Activated T-helper 9 cell treated with anti-CD3 and anti-CD28 coated beads, Interleukin-2, amount 50 U/mL, for 16 hours (primary cell): ENCODE measurements around the gene AGPAT3.

ENCODE experiments used
- DNase-seq: peaks from one replicate; pipeline ENCODE4 v3.0.0-alpha.2; 2020; ENCODE audit warnings: low read depth

The AGPAT3 gene

DNA sequence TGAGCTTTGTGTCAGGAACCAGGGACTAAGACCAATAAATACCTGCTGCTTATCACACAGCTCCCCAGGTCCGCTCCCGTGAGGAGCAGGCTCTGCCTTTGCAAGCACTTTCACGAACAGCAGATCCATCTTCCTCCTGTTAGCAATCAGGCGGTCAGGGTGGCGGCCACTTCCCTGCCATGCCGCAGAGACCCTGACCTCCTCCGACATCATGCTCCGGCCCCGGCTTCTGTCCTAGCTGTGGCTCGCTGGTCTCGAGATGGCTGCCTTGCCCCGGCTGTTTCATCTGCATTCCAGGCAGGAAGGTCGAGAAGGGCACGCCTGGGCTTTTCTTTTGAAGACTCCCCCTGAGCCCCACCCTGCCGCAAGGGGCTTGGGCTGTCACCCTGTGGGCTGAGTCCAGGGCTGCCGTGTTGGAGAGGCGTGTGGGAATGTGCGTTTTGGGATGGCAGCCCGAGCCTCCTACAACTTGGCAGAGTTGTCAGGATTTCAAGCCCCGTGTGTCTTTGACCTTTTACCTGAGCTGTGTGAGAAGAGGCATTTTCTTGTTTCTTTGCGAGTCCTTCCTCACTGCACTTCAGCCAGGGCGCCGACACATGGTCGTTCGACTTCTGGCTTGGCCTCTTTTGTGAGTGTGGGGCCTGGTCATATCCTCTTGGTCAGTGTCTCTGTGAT, 59.5 kb downstream of the AGPAT3 start:
- no peak for DNase-seq

DNA sequence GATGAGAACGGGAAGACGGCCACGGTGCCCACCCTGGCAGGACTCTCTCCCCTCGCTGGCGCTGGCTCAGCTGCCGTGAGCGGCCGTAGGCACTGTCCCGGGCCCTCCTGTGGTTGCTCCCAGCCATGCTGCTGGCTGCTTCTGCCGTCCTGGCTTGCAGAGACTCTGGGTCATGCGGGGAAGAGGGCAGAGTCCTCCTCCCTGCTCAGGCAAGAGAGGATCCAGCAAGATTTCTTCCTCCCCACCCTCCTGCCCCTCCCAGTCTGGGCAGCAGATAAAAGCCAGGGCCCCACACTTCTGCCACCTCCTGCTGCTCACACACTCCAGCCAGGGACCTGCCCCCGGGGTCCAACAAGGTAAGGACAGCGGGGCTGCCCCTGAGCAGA, 60.1 kb downstream of the AGPAT3 start:
- DNase-seq = no peak

DNA sequence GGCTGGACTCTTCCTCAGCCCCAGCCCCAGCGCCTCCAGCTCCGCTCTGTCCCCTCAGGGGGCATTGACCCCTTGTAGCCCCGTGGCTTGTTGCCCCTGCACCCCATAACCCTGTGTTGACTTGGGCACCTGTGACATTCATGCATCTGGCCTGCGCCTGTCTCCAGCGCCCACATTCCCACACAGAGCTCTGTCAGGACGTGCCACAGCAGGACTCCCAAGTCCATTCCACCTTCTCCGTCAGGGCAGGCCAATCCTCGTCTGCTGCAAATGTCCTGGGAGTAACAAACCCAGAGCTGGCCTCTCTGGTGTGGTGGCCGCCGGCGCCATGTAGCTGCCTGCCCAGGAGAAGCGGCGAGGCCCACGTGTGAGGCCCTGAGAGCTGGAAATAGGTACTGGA, 60.6 kb downstream of the AGPAT3 start:
- DNase-seq = no peak

DNA sequence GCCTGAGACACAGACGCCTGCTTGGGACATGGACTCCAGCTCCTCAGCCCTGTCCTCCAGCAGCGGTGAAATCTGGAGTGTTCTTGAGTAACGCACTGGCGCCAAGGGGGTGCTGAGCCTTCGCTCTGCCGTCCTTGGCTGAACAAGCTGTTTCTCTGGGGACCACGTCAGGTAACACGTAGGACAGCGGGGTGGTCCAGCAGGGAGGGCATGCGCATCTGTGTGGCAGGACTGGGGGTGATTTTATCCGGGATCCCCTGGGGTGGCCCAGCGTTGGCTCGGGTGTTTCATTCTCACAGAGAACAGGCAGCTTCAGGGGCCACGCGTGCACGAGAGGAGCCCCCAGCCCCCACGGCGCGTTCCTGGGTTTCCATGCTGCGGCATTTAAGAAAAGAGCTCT, 61.2 kb downstream of the AGPAT3 start:
- DNase-seq = no peak

DNA sequence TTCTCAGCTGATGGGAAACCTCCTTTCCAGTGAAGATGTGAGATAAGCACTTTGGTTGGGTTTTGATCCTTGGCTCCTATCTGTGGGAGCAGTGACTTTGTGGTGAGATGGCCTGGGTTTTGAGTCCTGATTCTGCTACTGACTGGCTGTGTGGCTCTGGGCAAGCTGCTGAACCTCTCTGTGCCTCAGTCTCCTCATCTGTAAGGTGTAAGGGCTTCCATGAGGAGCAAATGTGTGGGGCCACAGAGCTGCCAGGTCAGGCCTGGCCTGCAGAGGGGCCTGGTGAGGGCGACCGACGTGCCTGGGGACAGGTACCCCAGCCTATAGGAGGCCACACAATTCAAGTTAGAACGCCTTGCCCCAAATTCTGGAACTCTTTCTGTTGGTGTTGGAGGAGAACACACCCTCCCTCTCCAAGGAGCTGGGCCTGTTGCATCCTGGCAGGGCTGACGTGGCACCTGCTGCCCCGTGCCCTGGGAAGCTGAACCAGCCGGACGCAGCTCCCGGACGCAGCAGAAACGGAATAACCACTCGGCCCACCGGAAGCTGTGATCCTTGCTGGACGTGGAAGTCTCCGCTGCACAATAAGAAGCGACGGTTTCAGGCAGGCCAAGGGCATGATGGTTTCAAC, 62.7 kb downstream of the AGPAT3 start:
- DNase-seq = no peak

DNA sequence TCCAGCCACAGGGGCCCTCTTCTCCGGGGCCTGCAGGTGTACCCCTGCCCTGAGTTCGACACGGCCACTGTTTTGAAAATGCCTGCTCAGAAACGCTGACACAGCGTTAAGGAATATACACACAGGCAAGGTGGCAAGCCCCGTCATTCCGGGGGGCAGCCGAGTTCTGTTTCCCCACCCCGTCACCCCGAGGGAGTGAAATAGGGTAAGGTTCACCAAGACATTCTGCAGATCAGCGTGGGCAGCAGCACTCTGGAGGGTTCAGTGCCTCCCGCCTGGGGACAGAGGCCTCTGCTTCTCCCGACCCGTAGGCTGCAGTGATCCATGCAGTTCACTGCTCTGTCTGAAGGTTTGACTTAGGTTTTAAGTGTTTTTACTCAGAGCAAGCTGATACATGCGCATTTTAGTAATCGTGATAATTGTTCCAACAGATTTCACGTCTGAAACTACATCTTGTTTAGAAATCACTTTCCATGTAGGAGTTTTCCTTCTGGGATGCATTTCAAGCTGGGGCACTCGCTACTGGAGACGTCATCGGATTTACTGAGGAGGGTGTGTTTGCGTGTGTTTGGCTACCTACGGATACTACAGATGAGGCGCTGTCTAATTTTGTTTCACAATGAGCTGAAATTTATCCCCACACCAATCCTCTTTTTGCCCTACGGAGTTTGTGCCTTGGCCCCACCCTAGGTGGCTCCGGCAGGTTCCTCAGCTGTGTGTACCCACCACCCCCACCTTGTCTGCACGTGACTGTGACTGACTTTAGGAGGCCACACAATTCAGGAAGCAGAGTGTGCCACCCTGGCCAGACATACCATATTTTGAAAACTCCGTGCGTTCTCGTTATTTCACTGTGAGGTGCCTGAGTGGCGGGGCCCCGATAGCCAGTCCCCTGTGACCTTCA, 63.5 kb downstream of the AGPAT3 start:
- no peak for DNase-seq

DNA sequence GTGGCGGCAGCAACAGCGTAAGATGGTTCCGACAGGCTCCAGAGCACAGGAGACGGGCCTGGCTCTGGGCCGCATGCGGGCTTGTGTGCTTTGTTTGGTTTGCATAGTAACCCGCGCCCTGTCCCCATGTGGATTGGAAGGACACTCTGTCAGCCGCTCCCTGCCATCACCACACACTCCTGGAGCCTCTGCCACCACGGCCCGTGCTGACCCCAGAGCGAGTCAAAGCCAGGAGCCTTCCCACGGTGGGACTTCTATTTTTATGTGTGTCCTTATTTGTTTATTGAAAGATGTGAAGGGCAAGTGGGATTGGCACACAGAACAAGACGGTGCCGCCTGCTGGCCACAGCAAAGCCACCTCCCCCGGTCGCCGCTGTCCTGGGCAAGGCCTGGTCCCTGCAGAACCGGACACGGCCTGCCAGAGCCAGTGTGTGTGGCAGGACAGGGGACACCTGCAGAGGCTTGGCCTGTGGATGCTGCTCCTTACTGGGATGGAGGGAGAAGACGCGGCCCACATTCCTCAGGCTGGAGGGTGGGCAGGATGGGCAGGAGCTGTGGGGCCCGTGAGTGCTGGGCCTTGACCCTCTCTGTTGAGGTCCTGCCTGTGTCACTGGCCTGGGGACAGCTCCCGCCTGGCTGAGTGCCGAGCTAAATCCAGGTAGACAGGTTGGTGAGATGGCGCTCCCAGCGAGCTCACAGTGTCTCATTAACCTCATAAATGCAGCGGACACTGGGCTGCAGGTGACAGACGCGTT, 64.4 kb downstream of the AGPAT3 start:
- no peak for DNase-seq

DNA sequence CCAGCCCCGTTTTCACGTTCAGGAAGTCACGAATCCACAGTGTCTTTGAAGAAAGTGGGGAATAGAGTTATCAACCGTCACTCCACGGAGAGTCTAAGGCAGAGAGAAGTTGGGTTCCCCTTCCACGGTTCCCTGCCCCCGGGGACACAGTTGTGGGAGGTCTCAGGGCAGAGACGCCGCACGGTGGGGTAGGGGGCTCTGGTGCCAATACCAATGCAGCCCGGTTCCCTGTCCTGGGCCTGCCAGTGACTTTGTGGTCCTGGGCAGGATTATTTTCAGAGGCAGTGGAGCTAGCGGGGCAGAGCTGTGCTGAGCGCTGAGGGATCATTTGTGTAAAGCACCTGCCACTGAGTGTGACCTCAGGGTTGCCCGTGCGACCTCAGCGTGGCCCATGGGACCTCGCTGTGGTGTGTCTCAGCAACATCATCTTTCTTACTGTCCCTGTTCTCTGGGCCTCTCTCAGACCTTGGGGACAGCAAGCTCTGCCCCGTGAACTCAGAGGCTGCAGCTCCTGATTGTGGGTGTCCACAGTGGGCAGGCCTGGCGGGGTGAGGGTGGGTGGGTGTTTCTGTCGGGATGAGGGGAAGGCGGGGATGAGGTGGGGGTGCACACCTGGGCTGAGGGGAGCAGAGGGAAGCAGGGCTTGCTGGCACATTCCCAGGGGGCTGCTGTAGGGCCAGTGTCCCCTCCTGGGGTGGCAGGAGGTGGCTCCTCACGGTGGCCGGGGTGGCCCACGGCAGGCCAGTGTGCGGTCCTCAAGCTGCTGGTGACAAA, 65.2 kb downstream of the AGPAT3 start:
- DNase-seq = no peak

DNA sequence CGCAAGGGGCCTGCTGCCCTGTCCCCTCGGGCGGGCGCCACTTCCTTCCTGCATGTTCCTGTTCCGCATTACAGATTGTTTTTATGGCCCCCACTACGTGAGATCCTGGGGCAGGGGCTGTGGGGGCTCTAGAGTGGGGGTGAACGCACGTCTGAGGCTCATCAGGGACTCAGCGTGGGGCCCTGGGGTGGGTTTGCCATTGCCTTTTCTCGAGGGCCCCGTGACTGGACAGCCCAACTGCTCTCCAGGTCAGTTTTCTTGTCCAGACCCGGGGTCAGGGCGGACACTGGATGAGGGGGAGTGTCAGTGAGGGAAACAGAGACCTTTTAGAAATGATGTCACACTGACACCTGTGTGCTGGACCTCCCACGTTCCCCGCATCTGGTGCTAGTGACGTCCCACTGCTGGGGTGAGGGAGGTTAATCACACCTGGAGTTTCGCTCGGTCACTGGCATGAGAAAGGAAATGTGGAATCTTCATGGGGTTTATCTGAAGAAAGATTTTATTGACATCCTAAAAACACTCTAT, 65.9 kb downstream of the AGPAT3 start:
- no peak for DNase-seq

DNA sequence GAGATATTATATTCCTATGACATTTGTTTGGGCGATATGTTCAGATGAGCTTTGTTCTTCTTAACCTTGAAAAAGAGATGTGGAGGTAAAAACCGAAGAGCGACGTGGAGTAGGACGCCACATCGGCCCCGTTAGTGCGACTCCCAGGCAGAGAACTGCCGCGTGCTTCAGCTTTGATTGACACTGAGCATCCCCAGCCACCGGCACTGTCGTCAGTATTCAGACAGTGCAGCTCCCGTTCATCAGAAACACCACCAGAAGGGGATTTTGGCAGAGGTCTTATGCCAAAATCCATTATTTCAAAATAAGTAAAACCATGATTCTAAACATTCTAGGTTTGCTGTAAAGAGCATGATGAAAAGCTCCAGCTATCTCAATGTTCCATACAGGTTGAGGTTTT, 66.5 kb downstream of the AGPAT3 start:
- DNase-seq = no peak

DNA sequence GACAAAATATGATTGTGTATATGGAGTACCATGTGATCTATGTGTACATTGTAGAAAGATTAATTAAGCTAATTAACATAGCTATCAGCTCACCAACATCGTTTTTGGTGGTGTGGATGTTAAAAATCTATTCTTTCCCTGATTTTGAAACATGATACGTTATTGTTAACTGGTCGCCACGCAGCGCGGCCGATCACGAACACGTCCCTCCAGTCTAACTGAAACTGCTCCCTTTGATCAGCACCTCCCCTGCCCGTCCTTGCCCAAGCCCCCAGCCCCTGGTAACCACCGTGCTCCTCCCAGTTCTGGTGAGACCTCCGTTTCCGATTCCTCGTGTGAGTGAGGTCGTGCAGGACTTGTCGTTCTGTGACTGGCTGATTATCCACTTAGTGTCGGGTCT, 67.0 kb downstream of the AGPAT3 start:
- DNase-seq = no peak

DNA sequence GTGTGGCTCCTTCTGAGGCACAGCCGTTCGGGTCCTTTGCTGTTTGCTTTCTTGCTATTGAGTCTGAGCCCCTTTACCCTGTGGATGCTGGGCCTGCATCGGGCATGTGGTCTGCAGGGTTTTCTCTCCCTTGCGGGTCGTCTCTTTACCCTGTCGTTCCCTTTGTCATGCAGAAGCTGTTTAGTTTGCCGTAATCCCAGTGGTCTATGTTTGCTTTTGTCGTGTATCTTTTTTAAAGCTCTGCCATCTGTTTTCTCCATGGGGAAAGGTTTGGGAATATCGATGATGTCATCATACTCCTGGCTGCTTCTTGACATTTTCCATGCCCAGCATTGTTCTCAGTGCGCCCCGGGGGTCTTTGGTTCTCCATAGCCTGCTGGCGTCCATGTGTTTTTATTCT, 68.2 kb downstream of the AGPAT3 start:
- no peak for DNase-seq

DNA sequence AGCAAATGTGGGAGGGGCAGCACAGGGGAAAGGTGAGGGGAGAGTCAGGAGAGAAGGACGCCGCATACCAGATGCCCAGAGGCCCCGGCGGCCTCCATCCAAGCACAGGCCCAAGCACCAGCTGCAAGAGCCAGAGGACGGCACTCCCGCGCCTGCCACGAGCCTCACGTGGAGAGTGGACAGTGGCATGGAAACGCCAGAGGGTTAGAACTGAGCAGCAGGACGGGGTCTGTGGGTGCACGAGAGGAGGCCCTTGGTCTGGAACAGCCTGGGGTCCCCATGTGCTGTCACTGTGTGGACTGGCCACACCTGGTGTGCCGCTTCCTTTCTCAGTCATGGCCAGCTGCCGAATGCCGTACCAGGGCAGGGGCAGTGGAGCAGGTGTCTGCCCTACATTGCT, 68.7 kb downstream of the AGPAT3 start:
- DNase-seq = no peak

DNA sequence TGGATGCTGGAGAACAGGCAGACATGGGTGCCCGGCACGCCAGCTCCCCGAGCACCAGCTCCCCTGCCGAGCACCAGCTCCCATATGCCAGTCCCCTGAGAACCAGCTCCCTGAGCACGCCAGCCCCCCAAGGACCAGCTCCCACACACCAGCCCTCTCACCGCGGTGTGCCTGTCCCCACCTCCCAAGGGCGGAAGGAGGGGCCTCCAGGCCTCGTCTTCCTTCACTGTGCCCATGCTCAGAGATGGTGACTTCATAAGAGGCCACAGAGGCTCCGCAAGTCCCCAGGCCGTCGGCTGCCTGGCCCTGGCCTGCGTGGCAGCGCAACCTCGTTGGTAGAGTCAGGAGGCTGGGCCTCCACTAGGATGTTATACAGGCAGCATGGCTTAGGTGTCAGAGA, 69.1 kb downstream of the AGPAT3 start:
- no peak for DNase-seq

DNA sequence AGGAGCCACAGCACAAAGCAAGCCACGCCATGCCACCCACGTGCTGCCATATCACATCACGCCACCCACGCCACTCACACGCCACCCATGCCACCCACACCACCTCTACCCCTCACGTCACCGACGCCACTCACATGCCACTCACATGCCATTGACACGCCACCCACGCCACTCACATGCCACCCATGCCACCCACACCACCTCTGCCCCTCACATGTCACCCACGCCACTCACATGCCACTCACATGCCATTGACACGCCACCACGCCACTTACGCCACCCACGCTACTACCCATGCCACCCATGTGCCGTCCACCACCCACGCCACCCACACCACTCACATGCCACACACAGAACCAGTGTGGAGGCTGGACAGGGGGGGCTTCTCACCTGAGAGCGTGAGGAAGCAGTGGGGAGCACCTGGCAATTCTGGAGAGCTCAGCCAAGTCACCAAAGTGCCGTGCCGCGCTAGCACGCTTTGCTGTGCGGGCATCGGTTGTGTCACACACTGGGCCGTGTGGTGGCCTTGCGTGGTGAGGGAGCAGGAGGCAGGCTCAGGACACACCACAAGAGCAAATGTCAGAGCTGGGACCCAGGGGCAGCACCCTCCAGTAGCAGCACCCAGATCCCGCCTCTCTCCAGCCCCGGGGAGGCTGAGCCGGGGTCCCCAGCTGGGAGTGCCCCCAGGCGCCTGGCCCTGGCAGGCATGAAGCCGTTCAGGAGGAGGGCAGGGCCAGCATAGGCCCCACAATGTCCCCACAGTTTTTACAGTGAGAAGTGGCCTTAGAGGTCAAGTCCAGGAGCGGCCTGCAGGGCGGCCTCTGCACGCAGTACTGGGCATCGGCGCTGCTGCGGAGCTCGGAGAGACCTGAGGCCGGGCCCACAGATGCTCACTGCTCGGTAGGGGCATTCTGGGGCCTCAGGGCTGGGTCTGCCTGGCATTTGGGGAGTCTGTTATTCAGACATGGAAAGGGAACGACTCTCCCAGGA, 70.0 kb downstream of the AGPAT3 start:
- no peak for DNase-seq

DNA sequence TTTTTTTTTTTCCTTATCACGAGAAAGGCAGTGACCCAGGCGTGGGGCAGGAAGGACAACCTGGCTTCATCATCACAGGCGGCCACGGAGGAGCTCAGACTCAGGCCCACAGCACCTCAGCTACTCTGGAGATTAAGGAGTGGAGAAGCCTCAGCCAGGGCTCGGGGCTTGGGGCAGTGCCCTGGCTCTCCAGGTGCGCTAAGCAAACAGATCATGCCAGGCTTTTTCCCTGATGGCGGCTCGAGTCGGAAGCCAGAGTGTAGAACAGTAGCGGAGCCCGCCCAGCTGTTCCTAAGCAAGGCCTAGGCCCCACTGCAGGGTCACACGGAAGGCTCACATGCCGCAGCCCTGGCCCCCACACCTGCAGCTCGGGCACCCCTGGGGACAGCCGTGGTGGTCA, 70.7 kb downstream of the AGPAT3 start:
- no peak for DNase-seq

DNA sequence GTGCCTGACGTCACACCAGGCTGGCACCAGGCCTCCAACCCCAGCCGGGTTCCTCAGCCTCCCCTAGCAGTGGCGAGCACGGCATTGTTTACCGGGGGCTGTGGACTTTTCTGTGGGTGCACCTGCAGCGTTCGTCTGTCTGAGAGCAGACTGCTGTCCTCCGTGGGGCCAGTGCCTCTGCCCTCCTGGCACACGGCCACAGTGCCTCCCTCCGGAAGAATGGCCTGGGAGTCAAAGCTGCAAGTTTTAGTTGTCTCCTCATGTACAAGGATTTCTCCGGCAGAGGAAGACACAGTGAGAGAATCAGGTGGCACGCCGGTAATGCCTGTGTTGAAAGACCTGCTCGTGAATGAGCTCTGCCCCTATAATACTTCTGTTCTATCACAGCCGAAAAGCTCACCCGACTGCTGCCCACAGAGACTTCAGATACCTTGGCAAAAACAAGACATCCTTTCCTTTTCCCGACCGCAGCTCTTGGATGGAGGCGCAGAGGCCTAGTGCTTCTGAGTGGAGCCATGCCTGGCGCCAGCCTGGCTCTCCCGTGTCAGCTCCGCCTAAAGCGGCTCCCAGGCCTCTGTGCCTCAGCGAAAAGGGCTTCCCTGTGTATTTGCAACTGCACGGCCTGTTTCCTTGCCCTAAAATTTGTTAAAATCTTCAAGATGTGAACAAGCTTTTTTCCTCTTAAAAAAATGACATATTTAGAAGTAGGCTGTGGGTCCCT, 71.4 kb downstream of the AGPAT3 start:
- DNase-seq = no peak

DNA sequence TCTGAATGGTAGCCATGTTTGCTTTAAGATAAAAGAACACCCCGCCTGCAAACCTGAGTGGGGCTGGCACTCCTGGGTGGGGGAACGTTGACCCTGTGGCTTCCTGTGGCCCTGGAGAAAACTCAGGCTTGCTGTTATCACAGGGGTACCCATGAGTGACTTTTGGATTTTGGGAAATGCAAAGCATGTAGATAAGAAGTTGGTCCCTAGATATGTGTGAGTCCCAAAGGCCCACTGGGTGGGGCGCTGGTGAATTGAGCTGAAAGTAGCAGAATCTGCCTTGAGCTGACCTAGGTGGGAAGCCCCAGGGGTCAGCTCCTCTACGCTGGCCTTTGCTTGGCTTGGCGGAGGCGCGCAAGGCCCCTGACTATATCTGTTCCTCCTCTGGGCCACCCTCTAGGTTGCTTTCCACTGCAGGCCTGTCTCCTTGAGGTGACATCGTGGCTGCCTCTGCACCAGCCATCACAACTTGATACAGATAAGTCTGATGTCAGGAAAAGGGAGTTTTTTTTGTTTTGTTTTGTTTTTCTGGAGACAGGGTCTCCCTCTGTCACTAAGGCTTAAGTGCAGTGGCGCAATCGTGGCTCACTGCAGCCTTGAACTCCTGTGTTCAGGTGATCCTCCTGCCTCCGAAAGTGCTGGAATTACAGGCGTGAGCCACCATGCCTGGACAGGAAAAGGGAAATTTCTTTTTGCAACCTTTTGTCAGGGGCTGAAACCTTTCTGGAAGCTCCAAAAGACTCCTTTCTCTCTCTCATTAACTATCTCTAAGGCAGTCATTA, 72.2 kb downstream of the AGPAT3 start:
- DNase-seq = no peak

DNA sequence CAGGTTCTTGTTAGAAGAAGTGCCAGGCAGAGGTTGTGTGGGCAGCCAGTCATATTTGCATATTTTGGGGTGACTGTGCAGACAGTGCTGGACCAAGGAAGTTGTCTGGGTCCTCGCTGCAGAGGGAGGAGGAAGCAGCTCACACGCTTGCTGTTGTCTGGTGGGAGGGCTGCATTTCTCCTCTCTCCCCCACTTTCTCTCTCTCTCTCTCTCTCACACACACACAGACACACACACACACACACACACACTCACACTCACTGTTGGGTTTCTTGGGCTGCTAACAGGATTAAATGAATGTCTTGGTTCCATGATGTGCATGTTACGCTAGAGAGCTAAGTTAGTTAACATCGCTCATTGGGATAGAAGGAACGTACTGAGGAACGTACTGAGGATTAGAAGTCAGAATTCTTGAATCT, 72.9 kb downstream of the AGPAT3 start:
- DNase-seq = no peak
